ENCODE data around the gene TET2.
A peak's percentile ranks its signal among the peaks of the same experiment; 100 is the strongest.

The TET2 gene

DNA sequence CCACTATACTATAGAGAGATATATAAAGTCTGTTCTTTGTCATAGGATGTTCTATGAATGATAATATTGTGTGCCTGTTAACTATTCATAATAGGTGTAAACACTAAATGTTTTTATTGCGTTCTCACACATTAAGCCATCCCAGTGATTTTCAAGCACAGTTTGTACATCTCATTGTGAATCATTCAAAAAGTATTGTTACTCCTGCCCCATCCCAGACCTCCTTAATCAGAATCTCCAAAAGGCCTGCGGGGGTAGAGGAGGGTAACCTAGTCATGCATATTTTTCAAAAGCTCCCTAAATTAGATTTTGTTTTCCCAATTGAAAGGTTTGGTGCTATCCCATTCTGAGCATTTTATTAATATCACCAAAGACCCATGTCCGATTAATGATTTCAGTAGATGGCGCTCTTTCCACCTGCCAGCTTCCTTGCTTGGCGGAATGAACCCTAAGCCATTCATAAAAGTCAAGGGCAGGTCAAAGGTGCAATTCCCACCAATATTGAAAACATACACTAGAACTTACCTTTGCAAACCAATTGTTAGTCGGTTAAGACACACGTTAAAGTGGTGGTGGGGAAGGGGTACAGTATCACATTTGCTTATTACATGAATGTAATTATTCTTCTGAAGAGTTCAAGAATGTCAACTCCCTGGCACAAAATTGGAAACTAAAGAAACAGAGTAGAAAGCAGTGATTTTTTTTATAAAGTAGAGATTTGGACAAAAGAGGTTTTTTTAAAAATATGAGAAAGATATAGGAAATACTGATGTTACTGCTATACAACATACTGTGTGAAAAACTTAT, 5.8 kb upstream of the TET2 start:
- peak; percentile 25 to 30 for DNase-seq

DNA sequence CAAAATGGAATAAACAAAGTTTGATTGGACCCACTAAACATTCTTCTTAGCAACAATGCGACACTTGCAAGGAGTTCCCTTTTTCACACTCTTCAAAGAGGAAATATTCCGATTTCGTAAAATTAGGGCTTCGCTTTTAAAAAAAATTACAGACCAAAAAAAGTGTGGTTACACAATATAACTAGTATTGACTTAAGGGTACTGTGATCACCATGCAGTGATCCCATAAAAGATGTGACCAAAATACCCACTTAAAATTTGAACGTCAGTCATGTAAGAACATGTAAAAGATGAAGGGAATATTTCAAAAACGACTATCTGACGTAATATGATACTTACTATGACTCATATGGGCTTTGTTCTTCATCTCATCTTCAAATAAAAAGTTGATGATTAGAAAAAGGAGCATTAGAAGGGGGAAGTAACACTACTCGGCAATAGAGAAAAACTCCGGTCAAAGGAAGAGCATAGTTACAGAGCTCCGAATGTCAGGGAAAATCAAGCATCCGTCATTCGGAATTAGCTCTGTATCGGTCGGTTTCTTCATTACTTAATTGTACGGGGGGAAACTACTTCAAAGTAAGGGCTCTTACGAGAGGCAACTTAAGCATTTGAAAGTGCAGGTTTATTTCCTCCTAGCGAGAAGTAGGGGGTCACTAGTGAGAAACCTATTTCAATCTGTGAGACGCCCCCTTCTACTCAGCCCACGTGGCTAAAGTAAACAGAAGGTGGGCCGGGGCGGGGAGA, 1.3 kb upstream of the TET2 start:
- no peak for DNase-seq

GRCh38 chr4:105145903-105146275, 787 bp upstream of the TET2 start:
- peak; percentile 37 to 44 for DNase-seq

- DNase-seq = no peak
Measured at GRCh38 chr4:105147016-105147552, 408 bp downstream of the TET2 start.

DNA sequence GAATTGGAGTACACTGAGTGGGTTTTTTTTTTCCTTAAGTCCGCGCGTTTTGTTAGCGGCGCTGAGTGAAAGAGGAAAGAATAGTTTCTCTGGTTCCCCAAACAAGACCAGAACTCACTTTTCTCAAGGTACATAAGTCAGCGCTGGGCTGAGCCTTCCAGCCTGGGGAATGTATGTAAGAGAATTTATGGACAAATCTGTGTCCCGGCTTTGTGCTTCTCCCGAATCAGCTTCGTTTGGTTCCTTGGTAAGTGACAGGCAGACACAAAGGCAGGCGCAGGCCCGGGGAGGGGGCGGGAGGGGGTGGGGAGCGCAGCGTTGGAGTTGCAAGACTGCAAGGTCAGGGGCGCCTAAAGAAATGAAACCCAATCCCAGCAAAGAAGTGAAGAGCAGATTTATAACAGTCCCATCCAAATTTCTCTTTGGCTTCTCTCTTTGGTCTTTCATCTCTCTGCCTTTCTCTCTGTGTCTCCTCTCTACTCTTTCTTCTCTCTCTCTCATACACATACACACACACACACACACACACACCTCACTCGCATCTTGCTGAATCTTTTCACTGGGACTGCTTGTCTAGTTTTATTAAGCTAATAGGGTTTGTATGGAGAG, 981 bp downstream of the TET2 start:
- peak; percentile 46 to 47 for DNase-seq

- DNase-seq = no peak
Measured at GRCh38 chr4:105148356-105148755, 1.7 kb downstream of the TET2 start.

DNA sequence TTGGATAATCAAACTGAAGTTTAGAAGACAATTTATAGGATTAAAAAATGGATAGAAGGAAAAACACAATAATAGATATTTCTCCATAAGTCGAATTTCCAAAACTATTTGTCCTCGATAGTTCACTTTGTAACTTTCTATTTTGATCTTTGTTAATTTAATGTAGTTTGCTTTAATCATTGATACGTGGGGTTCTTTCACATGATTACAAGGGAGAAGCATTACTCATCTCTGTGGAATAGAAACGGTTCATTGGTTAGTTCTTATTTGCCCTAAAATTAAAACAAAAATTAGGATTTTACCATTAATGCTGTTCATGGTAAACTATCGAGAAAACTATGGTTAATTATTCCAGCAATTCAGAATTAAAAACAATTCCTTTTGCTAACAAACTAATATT, 2.1 kb downstream of the TET2 start:
- no peak for DNase-seq

DNA sequence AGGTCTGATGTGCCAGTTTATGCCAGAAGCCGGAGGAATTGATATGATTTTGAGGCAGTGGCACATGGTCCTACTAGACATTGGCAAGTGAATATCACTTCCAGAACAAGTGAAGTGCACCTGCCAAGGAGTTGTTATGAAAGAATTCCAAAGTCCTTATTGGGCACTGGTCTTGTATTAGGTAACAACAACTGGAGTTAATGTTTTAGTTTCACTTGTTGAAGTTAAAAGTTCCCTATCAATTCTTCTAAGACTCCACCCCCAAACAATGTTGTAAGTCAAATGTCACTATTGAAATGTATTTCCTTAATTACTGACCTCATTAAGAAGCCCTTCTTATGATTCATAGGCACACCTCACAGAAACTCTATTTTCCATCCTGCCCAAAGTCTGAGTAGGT, 3.1 kb downstream of the TET2 start:
- no peak for DNase-seq

- no peak for DNase-seq
Measured at GRCh38 chr4:105150503-105150902, 3.8 kb downstream of the TET2 start.

- DNase-seq = no peak
Measured at GRCh38 chr4:105153749-105154148, 7.1 kb downstream of the TET2 start.

DNA sequence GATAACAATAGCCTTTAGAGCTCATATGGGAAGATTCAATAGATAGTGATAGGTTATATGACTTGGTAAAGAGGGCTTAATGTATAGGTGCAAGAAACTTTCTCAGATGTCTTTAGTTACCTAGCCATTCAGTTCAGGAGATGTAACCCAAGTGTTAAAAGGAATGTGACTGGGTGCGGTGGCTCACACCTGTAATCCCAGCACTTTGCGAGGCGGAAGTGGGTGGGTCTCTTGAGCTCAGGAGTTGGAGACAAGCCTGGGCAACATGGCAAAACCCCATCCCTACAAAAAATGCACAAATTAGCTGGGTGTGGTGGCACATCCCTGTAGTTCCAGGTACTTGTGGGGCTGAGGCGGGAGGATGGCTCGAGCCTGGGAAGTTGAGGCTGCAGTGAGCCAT, 7.9 kb downstream of the TET2 start:
- DNase-seq = no peak

DNA sequence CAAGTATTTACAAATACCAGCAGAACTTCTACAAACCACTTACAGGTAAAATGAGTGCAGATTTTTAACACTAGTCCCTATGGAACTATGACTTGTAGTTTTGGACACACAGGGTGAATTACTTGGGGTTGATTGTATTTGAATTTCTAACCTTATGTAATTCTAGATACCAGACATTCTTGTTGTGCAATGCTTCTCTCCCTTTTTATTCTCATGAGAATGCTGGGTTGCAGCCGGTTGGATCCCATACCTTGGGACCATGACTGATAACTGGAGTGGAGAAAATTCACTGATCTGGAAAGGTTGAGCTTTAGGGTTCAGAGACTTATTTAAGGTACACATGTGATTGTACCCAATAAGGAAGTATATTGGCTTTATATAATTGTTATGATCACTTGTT, 8.8 kb downstream of the TET2 start:
- no peak for DNase-seq

- DNase-seq = no peak
Measured at GRCh38 chr4:105158837-105159236, 12.2 kb downstream of the TET2 start.

DNA sequence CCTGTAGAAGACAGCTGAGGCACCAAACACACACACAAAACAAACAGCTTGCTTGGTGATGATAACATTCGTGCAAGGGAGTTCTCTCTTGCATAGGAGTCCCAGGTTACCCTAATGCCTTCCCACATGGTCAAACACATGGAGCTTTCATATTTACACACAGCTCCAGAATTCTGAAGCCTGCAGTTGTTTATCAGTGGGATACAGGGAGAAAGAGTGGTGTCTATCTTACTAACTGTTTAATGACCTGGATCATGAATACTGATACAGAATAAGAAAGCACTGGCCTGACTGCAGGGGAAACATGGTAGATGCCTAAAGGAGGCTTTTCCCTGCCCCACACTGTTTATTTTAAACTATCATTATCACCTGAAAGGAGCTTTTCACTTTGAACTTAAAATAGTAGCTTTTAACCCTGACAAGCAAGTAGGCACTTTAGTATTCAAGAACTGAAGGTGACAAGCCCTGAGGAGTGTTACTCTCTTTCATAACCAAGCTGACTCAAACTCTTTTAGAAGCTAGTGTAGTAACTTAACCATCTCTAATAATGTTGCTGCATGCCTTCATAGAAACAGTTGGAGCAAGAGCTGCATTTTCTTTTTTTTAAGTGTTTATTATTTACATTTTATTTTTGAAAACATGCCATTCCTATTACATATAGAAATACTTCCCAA, 15.6 kb downstream of the TET2 start:
- no peak for DNase-seq

DNA sequence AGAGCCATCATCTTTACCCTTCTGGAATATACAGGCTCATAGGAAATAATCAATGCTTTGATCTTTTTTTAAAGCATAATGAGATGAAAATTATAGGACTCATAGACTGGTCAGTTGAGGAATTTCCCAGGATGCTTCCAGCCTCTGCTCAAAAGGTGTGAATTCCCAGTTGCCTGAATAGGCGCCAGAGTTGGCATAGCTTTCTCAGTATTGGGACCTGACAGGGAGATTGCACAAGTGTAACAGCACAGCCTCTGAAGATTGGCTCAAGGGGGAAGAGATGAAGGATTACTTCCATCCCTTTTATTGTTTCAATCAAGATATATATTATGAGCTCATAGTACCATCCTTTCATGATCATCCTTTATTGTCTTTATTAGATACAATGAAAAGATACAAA, 17.9 kb downstream of the TET2 start:
- no peak for DNase-seq

- DNase-seq = no peak
Measured at GRCh38 chr4:105166066-105166465, 19.4 kb downstream of the TET2 start.

DNA sequence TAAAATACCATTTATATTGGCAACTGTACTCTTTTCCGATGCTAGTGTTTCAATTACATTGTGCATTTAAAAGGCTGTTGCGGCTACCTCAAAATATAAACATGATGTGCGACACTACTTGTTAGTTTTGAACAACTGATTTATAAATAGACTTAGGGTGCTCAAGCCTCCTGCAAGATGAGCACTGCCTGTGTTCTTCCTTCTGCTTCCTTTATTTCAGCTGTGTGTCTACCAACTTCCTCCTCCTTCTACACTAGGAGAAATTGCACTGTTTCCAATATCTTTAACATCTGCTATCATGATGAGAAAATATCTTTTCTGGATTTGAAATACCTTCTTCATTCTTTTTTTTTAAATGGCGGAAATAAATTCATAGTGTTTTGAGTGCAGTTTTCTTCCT, 24.0 kb downstream of the TET2 start:
- no peak for DNase-seq

GRCh38 chr4:105171912-105172311, 25.2 kb downstream of the TET2 start:
- no peak for DNase-seq

DNA sequence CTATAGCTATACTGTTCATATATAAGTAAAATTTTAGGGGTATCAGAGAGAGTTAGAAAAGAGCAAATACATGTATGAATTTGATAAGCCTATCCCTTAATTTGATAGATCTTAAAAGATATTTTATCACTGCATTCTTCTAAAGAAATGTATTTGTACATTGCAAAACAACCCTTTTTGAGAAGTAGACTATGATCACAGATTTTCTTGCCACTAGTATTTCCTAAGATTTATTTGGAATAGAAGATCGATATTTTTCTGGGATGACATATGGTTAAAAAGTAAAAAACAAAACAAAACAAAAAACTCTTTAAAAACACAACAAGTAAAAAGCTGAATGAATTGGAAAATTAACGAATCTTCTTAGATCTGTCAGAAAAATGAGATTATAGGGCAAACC, 27.4 kb downstream of the TET2 start:
- no peak for DNase-seq

GRCh38 chr4:105179539-105180401, 33.1 kb downstream of the TET2 start:
- no peak for DNase-seq

DNA sequence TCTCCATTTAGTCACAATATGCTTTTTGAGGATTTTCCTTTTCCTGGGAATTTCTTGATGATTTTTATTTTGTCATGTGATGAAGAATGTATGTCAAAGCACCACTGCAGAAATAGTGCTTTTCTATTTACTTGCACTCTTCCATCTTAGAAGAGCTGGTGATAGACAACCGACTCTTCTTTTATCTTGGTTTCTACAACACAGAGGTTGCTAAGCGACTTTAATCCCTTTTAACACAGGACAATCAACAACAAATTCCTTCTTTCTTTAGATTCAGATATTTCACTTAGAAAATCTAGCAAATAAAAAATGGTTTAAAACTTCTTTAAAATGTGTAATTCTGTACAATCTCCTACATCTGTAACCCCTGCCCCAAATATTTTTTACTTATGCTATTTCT, 34.6 kb downstream of the TET2 start:
- no peak for DNase-seq

DNA sequence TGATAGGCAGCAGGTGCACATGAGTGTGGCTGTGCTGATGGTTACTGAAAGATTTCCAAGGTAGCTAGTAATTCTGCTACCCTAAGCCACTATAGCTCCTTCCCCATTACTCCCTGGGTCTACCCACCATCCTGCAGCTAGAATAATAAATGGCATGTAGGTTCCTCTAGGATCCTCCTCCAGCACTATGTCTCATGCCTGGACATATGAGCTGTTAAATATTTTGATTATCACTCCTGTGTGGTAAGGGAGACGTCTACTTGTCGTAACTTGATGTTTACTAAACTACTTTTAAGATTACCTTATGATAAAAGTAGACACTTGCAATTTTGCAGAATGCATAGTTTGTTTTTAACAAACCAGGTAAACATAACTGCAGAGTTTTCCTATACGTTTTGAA, 35.5 kb downstream of the TET2 start:
- no peak for DNase-seq
